Loucy (cell line): ENCODE measurements around the gene GUCD1.

ENCODE experiments used
- CTCF ChIP-seq: fragments of 200-600 bp; sonication (generic); conservative IDR thresholded peaks from 2 replicates; pipeline ENCODE4 v1.5.1; 2014; ENCODE audit warnings: mild to moderate bottlenecking, antibody characterized with exemption, low read length
- EZH2phosphoT487 ChIP-seq: fragments of 200-600 bp; IDR thresholded peaks from 2 replicates; pipeline ENCODE4 v1.6.1; 2018; ENCODE audit warnings: antibody characterized with exemption, mild to moderate bottlenecking, moderate library complexity, borderline replicate concordance

GRCh38 chr22:24566899-24567511, 12.1 kb upstream of the GUCD1 start:
- TF ChIP-seq CTCF (no peak), EZH2phosphoT487 (no peak)
